ENCODE data around the gene SV2C.
"Not testable (repeated sequence)": the region's sequence is repeated elsewhere in the genome, so short reads cannot be mapped to it uniquely, and the experiment has no call there.

SV2C gene

DNA sequence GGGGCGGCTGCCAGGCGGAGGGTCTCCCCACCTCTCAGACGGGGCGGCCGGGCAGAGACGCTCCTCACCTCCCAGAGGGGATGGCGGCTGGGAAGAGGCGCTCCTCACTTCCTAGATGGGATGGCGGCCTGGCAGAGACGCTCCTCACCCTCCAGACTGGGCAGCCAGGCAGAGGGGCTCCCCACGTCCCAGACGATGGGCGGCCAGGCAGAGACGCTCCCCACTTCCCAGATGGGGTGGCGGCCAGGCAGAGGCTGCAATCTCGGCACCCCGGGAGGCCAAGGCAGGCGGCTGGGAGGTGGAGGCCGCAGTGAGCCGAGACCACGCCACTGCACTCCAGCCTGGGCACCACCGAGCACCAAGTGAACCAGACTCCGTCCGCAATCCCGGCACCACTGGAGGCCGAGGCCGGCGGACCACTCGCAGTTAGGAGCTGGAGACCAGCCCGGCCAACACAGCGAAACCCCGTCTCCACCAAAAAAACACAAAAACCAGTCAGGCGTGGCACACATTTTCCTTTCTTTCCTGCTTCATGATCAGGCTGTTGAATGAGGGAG is 253.1 kb downstream of the SV2C start:
- DNase-seq (ENCODE audit: low read depth in 2 of 2) = not testable (repeated sequence)

DNA sequence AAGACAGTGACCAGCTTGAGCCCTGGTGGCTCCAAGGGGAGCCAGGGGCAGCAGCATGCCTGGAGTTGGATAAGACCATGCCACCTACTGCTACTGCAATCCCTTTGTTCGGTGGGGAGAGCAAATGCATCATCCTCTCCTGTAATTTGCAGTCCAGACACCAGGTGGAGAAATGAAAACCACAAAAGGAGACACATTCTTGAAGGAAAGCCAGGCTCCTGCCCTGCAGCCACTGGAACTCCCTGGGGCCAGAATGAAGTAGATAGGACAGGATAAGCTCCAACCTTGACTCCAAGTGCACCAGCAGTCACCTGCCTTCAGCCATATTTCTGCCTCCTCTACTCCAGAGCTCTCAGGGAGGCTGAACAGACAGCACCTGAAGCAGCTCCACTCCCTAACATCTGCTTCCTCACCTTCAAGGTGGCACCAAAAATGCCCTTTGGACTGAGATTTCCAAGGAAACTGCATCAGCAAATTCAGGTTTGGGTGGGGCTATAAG is 254.8 kb downstream of the SV2C start:
- DNase-seq (ENCODE audit: low read depth in 2 of 2) = peak in 1 of 2 donors; percentile 28

DNA sequence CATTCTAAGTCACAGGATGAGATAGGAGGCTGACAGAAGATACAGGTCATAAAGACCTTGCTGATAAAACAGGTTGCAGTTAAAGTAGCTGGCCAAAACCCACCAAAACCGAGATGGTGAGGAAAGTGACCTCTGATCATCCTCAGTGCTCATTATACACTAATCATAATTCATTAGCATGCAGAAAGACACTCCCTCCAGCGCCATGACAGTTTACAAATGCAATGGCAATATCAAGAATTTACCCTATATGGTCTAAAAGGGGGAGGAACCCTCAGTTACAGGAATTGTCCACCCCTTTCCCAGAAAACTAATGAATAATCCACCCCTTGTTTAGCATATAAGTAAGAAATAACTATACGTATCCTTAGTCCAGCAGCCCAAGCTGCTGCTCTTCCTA is 256.7 kb downstream of the SV2C start:
- DNase-seq (ENCODE audit: low read depth in 2 of 2) = no peak

DNA sequence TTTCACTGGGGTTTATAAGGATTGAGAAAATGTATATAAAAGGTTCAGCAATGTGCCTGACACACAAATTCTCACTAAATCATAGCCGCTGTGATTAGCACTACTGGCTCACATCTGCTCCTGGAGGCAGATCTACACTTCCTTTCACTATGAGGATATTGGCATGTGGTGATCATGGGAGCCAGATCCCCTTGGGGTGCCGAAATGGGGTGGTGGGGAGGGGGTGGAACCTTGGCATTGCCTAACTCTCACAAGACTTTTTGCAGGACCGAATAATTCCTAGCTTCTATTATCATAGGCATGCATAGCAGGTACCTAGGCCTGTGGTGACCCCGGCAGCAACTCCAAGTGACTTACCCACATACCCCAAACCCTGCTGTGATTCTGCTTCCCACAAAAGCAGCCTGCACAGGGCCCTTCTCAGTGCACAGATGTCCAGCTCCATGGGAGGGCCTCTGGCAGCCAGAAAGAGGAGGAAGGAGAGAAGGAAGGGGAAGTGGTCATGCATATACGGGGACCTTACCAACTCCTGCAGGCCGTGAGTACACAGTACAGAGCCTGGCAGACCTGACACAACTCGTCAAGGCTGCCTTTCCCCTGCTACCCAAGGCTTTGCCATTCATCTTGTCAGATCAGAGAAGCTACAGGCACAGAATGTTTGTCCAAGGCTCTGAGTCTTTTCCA is 258.6 kb downstream of the SV2C start:
- DNase-seq (ENCODE audit: low read depth in 2 of 2) = no peak

DNA sequence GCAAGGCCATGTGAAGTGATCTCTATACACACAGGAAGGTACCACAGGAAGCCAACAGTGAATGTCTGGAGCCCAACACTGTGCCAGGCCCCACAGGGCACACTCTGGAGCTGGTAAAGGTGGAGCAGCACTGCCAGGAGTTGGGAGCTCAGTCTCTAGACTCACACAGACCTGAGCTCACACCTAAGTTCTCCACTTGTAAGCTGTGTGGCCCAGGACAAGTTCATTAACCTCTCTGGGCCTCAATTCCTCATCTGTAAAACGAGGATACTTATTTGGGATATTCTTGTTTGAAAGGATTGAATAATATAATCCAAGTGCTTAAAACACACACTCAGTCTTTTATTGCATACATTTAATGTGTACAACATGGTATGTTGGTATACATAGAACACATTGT is 259.3 kb downstream of the SV2C start:
- no peak for DNase-seq (ENCODE audit: low read depth in 2 of 2)

DNA sequence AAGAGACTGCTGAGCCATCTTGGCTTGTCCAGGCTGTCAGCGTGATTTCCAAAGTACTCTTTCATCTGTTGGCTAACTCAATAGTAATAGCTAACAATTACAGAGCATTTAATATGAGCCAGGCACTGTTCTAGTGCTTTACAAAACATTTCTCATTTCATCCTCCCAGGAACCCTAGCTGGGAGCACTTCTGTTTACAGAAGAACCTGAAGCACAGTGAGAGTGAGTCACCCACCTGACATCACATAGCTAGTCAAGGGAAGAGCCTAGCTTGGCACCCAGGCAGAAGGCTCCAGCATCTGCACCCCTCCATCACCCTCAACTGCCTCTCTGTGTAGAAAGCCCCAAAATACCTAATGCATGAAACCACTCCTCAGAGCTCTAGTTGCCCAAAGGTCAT is 262.4 kb downstream of the SV2C start:
- DNase-seq (ENCODE audit: low read depth in 2 of 2) = no peak

DNA sequence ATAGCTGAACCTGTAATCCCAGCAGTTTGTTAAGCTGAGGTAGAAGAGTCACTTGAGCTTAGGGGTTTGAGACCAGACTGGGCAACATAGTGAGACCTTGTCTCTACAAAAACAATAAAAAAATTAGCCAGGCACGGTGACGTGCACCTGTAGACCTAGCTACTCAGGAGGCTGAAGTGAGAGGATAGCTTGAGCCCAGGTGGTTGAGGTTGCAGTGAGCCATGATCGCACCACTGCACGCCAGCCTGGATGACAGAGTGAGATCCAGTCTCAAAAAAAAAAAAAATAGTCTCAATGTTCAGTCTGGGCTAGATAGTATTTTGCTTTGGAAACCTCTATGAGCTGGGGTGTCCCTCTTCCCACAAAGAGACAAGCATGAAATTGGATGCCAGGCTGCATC is 268.0 kb downstream of the SV2C start:
- DNase-seq (ENCODE audit: low read depth in 2 of 2) = no peak

DNA sequence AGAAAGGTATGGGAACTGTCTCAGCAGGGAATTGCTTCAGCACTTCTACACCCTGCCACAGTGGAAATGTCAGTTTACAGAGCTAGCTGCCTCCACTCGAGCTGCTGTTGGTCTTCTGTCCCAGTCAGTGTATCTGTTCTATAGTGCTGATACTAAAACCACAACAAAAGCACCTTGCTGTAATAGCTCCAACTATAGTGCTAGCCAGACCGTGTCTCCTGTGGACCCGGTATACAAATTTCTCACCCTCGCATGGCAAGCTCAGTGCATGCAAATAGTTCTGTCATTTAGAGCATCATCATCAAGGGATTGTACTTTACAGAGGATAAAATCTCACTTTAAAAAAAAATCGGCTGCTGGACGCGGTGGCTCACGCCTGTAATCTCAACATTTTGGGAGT is 268.4 kb downstream of the SV2C start:
- no peak for DNase-seq (ENCODE audit: low read depth in 2 of 2)

DNA sequence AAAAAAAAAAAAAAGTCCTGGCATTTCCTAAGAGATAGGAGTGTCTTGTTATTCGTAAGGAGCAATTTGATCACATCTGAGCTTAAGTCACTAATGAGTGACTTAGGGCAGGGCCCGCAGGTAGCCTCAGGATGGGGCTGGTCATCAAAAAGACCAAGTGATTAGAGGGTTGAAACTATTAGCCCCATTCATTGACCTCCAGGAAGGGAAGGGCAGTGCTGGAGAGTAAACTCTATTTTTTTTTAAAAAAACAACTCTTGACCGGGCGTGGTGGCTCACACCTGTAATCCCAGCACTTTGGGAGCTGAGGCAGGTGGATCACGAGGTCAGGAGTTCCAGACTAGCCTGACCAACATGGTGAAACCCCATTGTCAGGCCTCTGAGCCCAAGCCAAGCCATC is 273.7 kb downstream of the SV2C start:
- no peak for DNase-seq (ENCODE audit: low read depth in 2 of 2)

DNA sequence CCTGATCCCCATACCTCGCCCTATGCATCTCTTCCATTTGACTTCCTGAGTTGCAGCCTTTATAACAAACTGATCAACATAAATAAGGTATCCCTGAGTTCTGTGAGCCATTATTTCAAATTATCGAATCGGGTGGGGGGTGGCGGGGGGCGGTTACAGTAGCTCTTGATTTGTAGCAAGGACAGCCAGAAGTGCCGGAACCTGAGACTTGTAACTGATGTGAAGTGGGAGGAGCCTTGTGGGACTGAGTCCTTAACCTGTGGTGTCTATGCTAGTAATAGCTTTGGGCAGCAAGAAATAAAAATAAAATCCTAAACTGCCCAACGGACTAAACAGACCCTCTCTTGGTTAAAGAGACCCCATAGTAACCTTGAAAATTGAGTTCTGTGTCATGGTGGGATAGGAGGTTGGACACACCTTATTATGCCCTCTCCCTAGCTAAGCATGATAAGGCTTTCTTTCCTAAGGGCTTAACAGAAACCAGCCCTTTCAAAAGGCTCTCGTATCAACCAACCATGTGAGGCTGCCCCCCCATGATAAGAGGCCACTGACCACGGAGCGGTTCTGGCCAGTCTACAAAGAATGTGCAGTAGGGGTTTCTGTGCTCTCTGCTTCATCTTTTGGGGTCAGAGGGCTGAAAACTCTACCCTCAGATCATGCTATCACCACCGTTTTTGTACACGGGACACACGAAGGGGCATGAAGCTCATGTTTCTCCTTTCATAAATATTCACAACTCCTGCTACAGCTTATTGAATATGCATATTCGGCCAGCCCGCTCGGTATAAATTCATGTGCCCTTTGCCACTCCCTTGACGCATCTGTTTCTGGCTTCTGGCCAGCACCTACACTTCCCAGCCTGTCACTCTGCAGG is 280.4 kb downstream of the SV2C start:
- DNase-seq (ENCODE audit: low read depth in 2 of 2) = no peak

DNA sequence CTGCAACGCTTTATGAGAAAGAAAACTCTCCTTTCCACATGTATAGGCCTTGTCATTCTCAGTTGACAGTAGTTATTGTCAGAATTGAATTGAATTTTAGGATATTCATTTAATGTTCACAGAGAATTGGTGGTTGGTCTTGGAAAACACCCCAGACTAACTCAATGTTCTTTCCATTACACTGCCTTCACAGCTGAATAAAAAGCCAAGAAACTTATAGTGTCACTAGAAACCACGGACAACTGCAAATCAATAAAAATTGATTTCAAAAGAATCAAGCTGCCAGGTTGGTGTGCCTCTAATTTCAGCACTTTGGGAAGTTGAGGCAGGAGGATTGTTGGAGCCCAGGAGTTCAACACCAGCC is 281.0 kb downstream of the SV2C start:
- DNase-seq (ENCODE audit: low read depth in 2 of 2) = no peak

DNA sequence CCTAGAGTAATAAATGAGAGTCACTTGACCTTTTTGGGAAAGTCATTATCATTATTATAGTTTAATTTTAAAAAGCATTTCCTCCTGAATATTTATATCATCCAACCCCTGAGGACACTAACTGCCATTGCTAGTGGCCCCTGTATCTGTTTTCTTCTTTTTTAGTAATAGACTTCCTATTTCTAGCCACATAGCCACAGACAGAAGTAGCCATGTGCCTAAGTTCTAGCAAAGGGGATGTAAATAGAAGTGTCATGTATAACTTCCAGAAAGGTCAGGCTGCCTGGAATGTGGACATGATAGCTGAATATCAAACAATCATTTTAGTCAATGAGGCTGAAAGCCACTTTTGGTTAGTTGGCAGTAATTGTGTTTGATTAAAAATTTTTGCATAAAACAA is 282.4 kb downstream of the SV2C start:
- DNase-seq (ENCODE audit: low read depth in 2 of 2) = no peak

DNA sequence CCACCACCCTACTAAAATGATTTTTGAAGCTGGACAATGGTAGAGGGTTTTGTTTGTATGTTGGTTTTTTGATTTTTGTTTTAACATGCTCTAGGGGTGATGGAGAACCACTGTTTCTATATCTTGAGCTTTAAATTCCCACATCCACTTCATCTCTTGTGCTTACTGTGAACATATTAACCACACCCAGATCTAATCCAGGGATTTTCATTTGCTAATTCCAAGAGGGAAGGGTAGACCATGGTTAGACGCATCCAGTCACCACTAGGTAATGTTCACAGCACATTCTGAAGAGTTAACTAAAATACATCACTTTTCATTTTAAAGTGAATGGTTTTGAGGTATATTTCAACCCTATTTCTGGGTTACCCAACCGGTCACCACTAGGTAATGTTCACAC is 283.4 kb downstream of the SV2C start:
- DNase-seq (ENCODE audit: low read depth in 2 of 2) = no peak

DNA sequence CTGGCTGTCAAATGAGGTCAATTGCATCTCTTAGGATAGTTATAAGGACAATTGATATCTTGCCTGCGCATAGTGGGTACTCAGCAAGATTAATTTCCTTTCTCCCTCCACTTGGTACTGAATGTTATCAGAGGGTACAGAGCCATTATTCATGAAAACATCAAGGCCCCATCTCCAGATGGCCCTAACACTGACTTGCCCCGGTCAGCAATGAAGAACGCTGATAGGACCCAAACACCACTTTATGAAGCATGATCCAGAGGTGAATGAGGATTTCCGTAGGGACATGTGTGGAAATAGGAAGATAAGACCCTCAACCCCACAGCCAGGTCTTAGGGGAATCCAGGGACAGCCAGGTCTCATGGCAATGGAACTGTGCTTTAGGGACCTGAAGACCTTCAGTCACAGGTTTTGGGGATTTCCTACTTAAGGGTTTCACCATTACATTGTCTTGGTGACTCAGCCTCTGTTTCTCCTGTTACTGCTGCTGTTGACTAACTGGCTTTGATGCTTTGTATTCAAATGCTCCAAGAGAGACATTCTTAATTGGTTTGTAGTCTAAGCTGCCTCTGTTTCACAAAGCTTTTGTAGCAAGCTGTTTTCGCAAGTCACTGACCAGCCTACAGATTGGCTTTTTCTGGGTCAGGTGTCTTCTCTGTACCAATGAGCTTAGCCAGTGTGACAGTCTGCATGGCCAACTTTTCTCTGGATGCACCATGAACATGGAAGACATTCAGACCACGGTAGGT is 284.6 kb downstream of the SV2C start:
- peak in 1 of 2 donors; percentile 12 for DNase-seq (ENCODE audit: low read depth in 2 of 2)

DNA sequence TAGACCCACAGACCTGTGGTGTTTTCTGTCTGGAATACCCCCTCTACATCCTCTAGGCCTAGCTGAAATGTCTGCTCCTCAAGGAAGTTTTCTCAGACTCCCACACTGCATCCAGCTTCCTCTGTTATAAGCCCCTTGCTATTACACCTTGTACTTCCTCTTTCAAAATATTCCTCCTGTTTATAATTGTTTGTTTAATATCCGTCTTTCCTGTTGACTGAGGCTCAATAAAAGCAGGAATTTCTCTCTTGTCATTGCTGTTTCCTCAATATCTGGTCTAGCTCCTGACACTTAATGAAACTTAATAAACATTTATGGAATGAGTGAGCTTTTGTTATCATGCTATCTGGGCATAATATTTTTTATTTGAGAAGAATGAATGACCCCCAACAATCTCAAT is 285.8 kb downstream of the SV2C start:
- no peak for DNase-seq (ENCODE audit: low read depth in 2 of 2)

DNA sequence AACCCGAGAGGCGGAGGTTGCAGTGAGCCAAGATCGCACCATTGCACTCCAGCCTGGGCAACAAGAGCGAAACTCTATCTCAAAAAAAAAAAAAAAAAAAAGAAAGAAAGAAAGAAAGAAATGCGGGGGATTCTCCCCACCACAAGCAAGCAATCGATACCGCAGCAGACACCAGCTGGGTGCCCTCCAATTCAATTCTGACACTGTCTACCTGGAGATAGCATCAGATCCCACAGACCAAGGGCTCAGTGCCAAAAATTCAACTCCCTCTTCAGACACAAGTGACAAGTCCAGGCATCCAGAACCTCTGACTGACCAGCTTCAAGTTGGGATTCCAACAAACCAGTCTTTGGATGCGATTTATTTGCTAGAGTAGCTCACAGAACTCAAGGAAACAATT is 286.5 kb downstream of the SV2C start:
- not testable (repeated sequence) for DNase-seq (ENCODE audit: low read depth in 2 of 2)

DNA sequence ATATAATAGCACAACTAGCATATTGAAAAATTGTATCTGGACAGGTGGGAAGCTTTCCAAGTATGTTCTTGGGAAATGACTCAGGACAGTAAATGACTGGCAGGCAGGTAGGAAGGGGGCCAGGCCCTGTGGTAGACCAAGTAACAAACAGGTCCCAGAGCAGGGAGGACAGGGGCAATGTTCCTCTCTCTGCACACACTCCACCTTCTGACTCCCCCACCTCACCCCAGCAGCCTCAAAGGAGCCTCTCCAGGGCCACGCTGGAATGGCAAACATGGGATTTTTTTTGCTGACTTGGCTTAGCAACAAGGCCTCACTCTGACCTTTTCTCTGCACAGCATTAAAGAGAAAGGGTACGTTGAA is 288.8 kb downstream of the SV2C start:
- no peak for DNase-seq (ENCODE audit: low read depth in 2 of 2)

DNA sequence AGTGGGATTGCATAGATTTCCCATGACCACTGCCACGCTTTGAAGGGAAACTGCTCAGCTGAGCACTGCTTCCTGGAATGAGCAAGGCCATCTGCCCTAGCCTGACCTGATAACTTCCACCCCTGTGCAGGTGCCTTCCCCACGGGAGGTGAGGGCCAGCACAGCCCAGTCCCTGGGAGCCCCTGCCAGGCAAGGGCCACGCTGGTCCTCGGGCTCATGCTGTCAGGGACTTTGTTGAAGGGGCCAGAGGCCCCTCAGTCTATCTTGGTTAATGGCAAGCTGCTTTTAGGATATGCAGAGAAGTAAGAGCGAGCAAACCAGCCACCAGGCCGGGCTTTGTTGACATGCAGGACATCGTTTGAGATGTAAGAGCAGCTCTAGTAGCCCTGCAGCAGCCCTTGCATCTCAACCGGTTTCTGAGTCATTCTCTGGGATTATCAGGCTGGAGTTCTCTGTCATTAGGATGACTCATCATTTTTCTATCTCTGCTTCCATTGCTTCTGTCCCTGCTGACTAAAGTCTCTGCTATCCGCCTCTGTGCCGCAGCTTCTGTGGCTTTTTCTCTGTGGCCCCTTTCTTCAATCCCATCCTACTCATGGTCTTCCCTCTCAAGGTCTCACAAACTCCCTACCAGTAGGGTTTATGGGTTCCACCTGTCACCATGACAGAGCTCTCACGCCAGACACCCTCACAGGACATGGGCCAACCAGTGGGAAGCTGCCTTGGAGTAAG is 289.3 kb downstream of the SV2C start:
- no peak for DNase-seq (ENCODE audit: low read depth in 2 of 2)

DNA sequence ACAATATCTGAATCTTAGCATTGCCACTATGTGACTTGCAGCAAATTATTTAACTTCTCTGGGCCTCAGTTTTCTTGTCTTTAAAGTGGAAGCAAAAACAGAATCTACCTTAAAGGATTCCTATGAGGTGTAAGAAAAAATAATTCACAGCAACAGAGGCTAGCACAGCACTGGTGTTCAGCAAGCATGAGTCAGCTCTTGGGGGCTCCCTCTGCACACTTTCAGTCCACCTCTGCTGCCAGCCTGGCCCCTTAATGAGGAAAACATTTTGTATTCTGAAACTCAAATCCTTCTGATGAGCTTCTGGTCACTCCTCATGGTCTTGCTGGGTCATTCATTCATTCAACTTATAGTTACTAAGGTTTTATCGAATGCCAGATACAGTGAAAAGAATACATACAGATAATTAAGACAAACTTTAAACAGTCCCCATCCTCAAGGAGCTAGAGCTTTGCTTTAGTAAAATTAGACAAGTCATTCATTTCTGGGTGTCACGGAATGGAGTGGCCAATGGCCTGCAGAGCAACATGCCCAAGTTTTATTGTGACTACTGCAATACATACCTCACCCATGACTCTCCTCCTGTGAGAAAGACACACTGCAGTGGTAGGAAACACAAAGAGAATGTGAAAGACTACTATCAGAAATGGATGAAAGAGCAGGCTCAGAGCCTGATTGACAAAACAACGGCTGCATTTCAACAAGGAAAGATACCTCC is 293.1 kb downstream of the SV2C start:
- no peak for DNase-seq (ENCODE audit: low read depth in 2 of 2)

DNA sequence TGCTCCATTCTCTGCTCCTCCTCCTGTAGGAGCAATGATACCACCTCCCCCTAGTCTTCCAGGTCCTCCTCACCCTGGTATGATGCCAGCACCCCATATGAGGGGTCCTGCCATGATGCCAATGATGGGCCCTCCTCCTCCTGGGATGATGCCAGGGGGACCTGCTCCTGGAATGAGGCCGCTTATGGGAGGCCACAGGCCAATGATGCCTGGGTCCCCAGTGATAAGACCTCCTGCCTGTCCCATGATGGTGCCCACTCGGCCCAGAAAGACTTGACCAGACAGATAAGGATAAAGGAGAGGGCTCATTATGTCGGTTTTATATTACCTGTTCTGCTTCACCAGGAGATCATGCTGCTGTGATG is 293.7 kb downstream of the SV2C start:
- no peak for DNase-seq (ENCODE audit: low read depth in 2 of 2)

DNA sequence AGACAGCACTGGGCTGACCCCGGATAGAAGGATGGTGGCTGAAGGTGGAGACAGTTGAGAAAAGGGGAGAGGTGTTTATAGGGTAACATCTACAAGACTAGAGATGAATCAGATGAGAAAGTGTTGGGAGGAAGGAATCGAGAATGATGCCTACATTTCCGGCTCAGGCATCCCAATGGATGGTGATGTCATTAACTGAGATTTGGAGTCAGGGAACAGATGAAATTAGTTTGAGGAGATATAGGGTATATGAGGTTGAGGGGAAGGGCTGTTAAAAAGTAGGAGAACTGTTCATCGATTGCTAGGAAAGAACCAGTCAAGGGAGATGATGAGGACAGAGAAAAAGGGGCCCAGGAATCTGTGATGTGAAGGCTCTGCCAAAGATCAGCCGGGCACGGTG is 295.2 kb downstream of the SV2C start:
- DNase-seq (ENCODE audit: low read depth in 2 of 2) = no peak

All from activated CD4-positive, alpha-beta T cell treated with anti-CD3 and anti-CD28 coated beads for 24 hours (primary cell).